Osteocyte (in vitro differentiated cells): Measurements from ENCODE around the gene DHRS7B. TPM values are rescaled to one million over a fixed set of nuclear protein-coding genes. Genes with fewer than 3 reads are reported as not detected.
"Not testable (repeated sequence)": the region's sequence is repeated elsewhere in the genome, so short reads cannot be mapped to it uniquely, and the experiment has no call there.

Source experiments
- DNase-seq: peaks from one replicate; pipeline ENCODE4 v3.0.0; 2021; ENCODE audit warnings: mixed read lengths; ENCODE audit not compliant: unreplicated experiment; ENCODE audit errors: extremely low spot score
- H3K27ac Mint-ChIP-seq: one replicate; pipeline ENCODE4 v1.8.0; 2021; ENCODE audit warnings: mild to moderate bottlenecking, mixed read lengths; ENCODE audit not compliant: unreplicated experiment
- H3K27me3 Mint-ChIP-seq: one replicate; pipeline ENCODE4 v1.8.0; 2021; ENCODE audit warnings: mixed read lengths; ENCODE audit not compliant: unreplicated experiment
- H3K36me3 Mint-ChIP-seq: one replicate; pipeline ENCODE4 v1.8.0; 2021; ENCODE audit warnings: mixed read lengths; ENCODE audit not compliant: unreplicated experiment
- H3K4me1 Mint-ChIP-seq: one replicate; pipeline ENCODE4 v1.8.0; 2021; ENCODE audit warnings: mixed read lengths; ENCODE audit not compliant: unreplicated experiment
- H3K4me3 Mint-ChIP-seq: one replicate; pipeline ENCODE4 v1.8.0; 2021; ENCODE audit warnings: mild to moderate bottlenecking, moderate library complexity, mixed read lengths; ENCODE audit not compliant: unreplicated experiment
- H3K9me3 Mint-ChIP-seq: one replicate; pipeline ENCODE4 v1.8.0; 2021; ENCODE audit warnings: mixed read lengths; ENCODE audit not compliant: unreplicated experiment
- total RNA-seq: library from RNA; stranded (reverse); gene quantifications from 2 replicates; pipeline ENCODE4 v1.2.1, GENCODE V29; 2021
- TF ChIP-seq, protein P1 (sequence below): fragments of 200-600 bp; sonication (generic); IDR thresholded peaks from 2 replicates; pipeline ENCODE4 v1.5.0; 2021; ENCODE audit warnings: antibody characterized with exemption, mild to moderate bottlenecking, moderate library complexity

The DHRS7B gene
- total RNA-seq, 1 donor from 2014 or later = 15.7 TPM

DNA sequence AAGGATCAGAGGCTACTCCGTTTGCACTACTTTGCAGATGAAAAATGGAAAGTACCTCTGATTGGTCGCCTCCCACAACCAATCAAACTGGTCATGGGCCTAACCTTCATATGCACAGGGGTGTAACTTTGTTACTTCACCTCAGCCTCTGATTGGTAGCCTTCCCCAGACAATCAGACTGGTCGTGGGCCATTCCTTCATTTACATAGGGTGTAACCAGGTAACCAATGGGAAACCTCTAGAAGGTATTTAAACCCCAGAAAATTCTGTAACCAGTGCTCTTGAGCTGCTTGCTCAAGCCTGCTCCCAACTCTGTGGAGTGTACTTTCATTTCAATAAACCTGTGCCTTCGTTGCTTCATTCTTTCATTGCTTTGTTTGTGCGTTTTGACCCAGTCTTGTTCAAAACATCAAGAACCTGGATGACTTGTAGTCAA is 44.7 kb upstream of the DHRS7B start:
- Mint-ChIP-seq H3K36me3 (no peaks in the 10 kb centered on the region), H3K27ac (no peak overlapping the region), H3K9me3 (no peaks in the 10 kb centered on the region), H3K4me1 (peaks cover 3% of the 10 kb centered on the region), H3K27me3 (peaks cover 33% of the 10 kb centered on the region), H3K4me3 (no peak overlapping the region)
- DNase-seq = no peak
- TF ChIP-seq, protein P1, sequence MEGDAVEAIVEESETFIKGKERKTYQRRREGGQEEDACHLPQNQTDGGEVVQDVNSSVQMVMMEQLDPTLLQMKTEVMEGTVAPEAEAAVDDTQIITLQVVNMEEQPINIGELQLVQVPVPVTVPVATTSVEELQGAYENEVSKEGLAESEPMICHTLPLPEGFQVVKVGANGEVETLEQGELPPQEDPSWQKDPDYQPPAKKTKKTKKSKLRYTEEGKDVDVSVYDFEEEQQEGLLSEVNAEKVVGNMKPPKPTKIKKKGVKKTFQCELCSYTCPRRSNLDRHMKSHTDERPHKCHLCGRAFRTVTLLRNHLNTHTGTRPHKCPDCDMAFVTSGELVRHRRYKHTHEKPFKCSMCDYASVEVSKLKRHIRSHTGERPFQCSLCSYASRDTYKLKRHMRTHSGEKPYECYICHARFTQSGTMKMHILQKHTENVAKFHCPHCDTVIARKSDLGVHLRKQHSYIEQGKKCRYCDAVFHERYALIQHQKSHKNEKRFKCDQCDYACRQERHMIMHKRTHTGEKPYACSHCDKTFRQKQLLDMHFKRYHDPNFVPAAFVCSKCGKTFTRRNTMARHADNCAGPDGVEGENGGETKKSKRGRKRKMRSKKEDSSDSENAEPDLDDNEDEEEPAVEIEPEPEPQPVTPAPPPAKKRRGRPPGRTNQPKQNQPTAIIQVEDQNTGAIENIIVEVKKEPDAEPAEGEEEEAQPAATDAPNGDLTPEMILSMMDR = no peak

DNA sequence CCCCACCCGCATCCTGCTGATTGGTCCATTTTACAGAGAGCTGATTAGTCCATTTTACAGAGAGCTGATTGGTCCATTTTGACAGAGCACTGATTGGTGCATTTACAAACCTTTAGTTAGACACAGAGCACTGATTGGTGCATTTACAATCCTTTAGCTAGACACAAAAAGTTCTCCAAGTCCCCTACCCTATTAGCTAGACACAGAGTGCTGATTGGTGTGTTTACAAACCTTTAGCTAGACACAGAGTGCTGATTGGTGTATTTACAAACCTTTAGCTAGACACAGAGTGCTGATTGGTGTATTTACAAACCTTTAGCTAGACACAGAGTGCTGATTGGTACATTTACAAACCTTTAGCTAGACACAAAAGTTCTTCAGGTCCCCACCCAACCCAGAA is 41.5 kb upstream of the DHRS7B start:
- not testable (repeated sequence) for H3K36me3 Mint-ChIP-seq, DNase-seq, H3K4me1 Mint-ChIP-seq, H3K4me3 Mint-ChIP-seq, H3K9me3 Mint-ChIP-seq, H3K27ac Mint-ChIP-seq
- H3K27me3 Mint-ChIP-seq = peaks cover 26% of the 10 kb centered on the region

GRCh38 chr17:21085707-21086106 is 41.1 kb upstream of the DHRS7B start:
- no peaks in the 10 kb centered on the region for H3K9me3 Mint-ChIP-seq
- H3K4me3 Mint-ChIP-seq = no peak overlapping the region
- H3K4me1 Mint-ChIP-seq = no peaks in the 10 kb centered on the region
- H3K27ac Mint-ChIP-seq = no peak overlapping the region
- TF ChIP-seq, protein P1 = no peak
- no peak for DNase-seq
- H3K36me3 Mint-ChIP-seq = no peaks in the 10 kb centered on the region
- H3K27me3 Mint-ChIP-seq = peaks cover 26% of the 10 kb centered on the region

- H3K9me3 Mint-ChIP-seq = no peaks in the 10 kb centered on the region
- H3K4me3 Mint-ChIP-seq = no peak overlapping the region
- peaks cover 1% of the 10 kb centered on the region for H3K4me1 Mint-ChIP-seq
- peaks cover 12% of the 10 kb centered on the region for H3K27me3 Mint-ChIP-seq
- no peak for DNase-seq
- H3K27ac Mint-ChIP-seq = no peak overlapping the region
- no peaks in the 10 kb centered on the region for H3K36me3 Mint-ChIP-seq
- TF ChIP-seq, protein P1 = no peak
Measured at GRCh38 chr17:21089145-21089544, 37.6 kb upstream of the DHRS7B start.

DNA sequence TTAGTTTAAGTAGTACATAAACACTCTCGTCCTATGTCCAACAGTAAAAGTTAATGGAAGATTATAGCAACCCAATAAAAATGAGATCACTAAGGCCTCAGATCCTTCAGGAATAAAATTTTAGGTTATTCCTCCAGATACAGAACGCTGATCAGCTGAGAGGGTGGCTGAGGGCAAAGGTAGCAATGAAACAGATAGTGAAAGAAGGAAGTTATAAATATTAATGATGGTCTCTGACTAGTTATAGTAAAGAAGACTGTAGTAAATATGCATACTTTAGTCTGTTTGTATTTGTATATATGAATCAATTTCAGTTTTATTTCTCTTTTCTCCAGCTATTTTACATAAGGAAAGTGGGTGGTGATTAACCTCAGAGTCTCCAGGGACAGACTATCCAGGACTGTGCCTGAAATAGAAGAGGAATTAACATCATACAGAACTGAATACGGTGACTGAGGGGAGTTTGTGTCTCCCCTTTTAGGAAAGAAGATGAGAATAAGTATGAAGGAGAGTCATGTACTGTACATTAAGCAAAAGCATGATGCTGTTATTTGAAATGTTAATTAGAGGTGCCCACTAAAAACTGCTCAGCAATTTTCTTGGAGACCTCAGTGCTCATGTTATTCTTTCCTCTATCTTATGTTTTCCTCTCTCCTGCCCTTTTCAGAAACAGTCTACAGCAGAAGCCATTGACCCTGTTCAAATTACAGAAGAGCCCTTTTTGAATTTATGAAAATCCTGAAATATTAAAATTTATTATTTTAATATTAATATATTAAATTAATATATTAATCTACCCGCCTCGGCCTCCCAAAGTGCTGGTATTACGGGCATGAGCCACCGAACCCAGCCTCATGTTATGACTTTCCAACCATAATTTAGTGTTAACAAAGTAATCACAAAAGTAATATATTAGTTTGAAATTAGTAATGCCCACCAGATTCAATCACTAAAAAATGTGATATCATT is 36.5 kb upstream of the DHRS7B start:
- H3K4me3 Mint-ChIP-seq = no peak overlapping the region
- DNase-seq = no peak
- peaks cover 9% of the 10 kb centered on the region for H3K27me3 Mint-ChIP-seq
- no peaks in the 10 kb centered on the region for H3K9me3 Mint-ChIP-seq
- H3K4me1 Mint-ChIP-seq = peaks cover 1% of the 10 kb centered on the region
- TF ChIP-seq, protein P1 = no peak
- H3K36me3 Mint-ChIP-seq = no peaks in the 10 kb centered on the region
- no peak overlapping the region for H3K27ac Mint-ChIP-seq
